Transverse colon (tissue), 4 donors: ENCODE measurements around the gene C19orf81. TPM values are rescaled to one million over a fixed set of nuclear protein-coding genes. Genes with fewer than 3 reads are reported as not detected.

Source experiments
- DNase-seq: peaks from one replicate; pipeline ENCODE4 v3.0.0-alpha.2; 2019
- H3K27ac ChIP-seq, 4 donors: fragments of 200-600 bp; sonication (generic); 2 replicates each; pipeline ENCODE4 v1.5.1; 2016 to 2018; ENCODE audit warnings: inconsistent platforms in 4 of 4
- H3K27me3 ChIP-seq: fragments of 200-600 bp; sonication (generic); 2 replicates; pipeline ENCODE4 v1.5.1; 2017; ENCODE audit warnings: inconsistent platforms
- H3K36me3 ChIP-seq, 4 donors: fragments of 200-600 bp; sonication (generic); 2 replicates each; pipeline ENCODE4 v1.5.1; 2017 to 2019; ENCODE audit warnings: inconsistent platforms in 4 of 4
- H3K4me1 ChIP-seq, 4 donors: fragments of 200-600 bp; sonication (generic); 2 replicates each; pipeline ENCODE4 v1.5.1; 2017 to 2020; ENCODE audit warnings: inconsistent platforms in 4 of 4
- H3K4me3 ChIP-seq, 4 donors: fragments of 200-600 bp; sonication (generic); 1 replicate in 1 of 4; 2 replicates in 3 of 4; pipeline versions ENCODE4 v1.5.1 to v1.6.1; 2017 to 2019; ENCODE audit warnings: inconsistent platforms in 4 of 4
- H3K9me3 ChIP-seq, 2 donors: fragments of 200-600 bp; sonication (generic); 2 replicates each; pipeline ENCODE4 v1.5.1; 2017 to 2019; ENCODE audit warnings: inconsistent platforms in 2 of 2
- EP300 ChIP-seq: sonication (generic); formaldehyde crosslinking; IDR thresholded peaks from one replicate; pipeline ENCODE4 v1.6.1; 2017; ENCODE audit warnings: antibody characterized with exemption, low read depth
- POLR2A ChIP-seq: fragments of 450-650 bp; IDR thresholded peaks from one replicate; pipeline ENCODE4 v1.6.1; 2016; ENCODE audit warnings: antibody characterized with exemption, mild to moderate bottlenecking, moderate library complexity
- POLR2AphosphoS5 ChIP-seq, 3 donors: sonication (generic); formaldehyde crosslinking; IDR thresholded peaks; one replicate each; pipeline ENCODE4 v1.6.1; 2016; ENCODE audit warnings: antibody characterized with exemption in 3 of 3
- WGBS, 2 donors: methylation state at CpG; one replicate each; pipeline ENCODE4 v1.1.5; 2018; ENCODE audit warnings: low coverage in 1 of 2; 5-methylcytosine and 5-hydroxymethylcytosine counted together
- in situ Hi-C, 4 donors: fragments of 200-750 bp; cut with MboI; loops; one replicate each; pipeline versions ENCODE4 v1.15.0 to v1.15.1; 2017; ENCODE audit warnings: low sequenced_read_pairs in 3 of 4, low pct_ligation_motif_present in 1 of 4, low pct_unique_long_range_greater_than_20kb in 1 of 4
- intact Hi-C: fragments of 100-400 bp; cut with DNase I; formaldehyde crosslinking; loops from one replicate; pipeline ENCODE4 v1.15.1; 2023; ENCODE audit warnings: low total_unique reads
- total RNA-seq, 4 donors: library from RNA; depleted of rRNA; stranded (reverse); fragments of >200 nt; gene quantifications; one replicate each; pipeline ENCODE4 v1.1.0, GENCODE V29; 2016
- TF ChIP-seq, protein P1 (sequence below), 5 experiments: fragments of 200-600 bp in 3 of 5; fragments of 450-650 bp in 2 of 5; sonication (generic) in 3 of 5; IDR thresholded peaks; 1 replicate in 2 of 5; 2 replicates in 3 of 5; pipeline ENCODE4 v1.5.1; 2016 to 2017; ENCODE audit warnings: antibody characterized with exemption in 5 of 5, inconsistent platforms in 3 of 5, mild to moderate bottlenecking in 2 of 5, moderate library complexity in 1 of 5

C19orf81 gene
- total RNA-seq, 4 donors from 2014 or later, result not detected

DNA sequence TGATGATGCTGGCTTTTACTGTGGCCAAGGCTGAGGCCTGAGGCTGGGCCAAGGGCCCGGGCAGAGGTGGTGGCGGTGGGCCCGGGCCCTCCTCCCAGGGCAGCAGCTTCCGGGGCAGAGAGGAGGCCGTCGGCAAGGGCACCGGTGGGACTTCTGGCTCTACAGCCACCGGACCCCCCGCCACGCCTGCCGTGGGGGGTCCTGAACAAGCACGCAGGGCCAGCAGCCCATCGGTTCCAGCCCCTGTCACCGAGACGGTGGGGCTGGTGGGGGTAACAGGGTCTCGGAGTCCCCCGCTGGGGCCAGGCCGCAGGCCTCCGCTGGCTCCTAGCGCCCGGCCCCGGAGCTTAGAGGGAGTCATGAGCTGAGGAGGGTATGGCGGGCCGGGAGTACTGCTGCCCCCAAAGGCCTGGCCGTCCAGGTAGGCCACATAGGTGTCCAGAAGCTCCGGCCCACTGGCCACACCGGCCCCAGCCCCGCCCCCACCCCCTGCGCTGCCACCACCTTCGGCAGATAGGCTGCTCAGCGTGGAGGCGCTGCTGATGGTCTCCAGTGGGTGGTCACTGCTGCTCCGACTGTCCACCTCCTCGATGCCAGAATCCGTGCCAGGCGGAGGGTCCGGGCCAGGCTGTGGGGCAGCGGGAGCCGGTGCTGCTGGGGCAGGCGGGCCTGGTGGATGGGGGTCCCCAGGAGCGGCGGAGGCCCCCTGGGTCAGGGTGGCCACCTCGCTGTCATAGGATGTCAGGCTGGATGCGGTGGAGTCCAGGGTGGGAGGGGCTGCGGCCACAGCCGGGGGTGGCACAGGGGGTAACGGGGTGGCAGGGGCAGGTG lies 17.3 kb downstream of the C19orf81 start:
- no peak for DNase-seq
- in situ Hi-C loops, result no loop called here
- H3K27me3 ChIP-seq, result peaks cover 80% of the 10 kb centered on the region

DNA sequence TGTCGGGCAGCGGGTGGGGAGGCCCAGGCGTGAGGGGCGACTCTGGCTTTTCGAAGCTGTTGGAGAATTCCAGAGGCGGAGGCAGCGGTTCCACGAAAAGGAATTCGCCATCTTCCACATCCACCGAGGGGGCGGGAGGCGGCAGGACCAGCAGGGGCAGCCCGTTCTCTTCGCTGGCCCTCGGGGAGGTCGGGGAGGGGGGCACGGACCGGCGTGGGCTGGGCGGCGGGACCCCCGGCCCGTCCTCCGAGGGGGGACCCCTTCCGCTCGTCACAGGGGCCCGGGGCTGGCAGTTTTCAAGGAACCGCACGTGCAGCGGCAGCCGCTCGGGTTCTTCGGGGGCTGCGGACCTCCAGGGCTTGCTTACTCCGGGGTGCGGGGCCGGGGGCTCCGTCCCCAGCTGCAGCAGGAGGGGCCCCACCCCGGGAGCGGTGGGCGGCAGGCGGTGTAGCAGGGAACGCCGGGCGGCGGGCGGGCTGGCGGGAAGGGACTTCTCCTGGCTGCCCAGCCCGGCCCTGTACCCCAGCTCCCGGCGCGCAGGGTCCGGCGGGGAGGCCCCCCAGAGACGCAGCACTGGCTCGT lies 18.0 kb downstream of the C19orf81 start:
- Histone ChIP-seq H3K4me1 (peaks cover 0 to 9% (median 0%) of the 10 kb centered on the region in 4 donors), H3K27ac (no peak overlapping the region), H3K36me3 (no peaks in the 10 kb centered on the region), H3K9me3 (no peaks in the 10 kb centered on the region), H3K27me3 (peaks cover 80% of the 10 kb centered on the region), H3K4me3 (no peak overlapping the region)
- in situ Hi-C loops, result no loop called here
- DNase-seq, result no peak
- intact Hi-C loops, result no loop called here
- TF ChIP-seq, protein P1, sequence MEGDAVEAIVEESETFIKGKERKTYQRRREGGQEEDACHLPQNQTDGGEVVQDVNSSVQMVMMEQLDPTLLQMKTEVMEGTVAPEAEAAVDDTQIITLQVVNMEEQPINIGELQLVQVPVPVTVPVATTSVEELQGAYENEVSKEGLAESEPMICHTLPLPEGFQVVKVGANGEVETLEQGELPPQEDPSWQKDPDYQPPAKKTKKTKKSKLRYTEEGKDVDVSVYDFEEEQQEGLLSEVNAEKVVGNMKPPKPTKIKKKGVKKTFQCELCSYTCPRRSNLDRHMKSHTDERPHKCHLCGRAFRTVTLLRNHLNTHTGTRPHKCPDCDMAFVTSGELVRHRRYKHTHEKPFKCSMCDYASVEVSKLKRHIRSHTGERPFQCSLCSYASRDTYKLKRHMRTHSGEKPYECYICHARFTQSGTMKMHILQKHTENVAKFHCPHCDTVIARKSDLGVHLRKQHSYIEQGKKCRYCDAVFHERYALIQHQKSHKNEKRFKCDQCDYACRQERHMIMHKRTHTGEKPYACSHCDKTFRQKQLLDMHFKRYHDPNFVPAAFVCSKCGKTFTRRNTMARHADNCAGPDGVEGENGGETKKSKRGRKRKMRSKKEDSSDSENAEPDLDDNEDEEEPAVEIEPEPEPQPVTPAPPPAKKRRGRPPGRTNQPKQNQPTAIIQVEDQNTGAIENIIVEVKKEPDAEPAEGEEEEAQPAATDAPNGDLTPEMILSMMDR (IDR thresholded peaks at IDR 0.05), result no peak
- TF ChIP-seq POLR2AphosphoS5 (IDR thresholded peaks at IDR 0.05), result no peak
- TF ChIP-seq EP300, result no peak
- WGBS, 2 donors, result 16% methylated on average over 29 of the region's 56 CpGs; no CpG with 5 or more reads in 1 of the 2 donors

More for the DNA sequence above, 17.3 kb downstream of the C19orf81 start:
- TF ChIP-seq POLR2AphosphoS5 (IDR thresholded peaks at IDR 0.05) (no peak), POLR2A (no peak), EP300 (no peak)
- TF ChIP-seq, protein P1 (IDR thresholded peaks at IDR 0.05), result no peak
- Histone ChIP-seq H3K27ac (no peak overlapping the region), H3K36me3 (no peaks in the 10 kb centered on the region), H3K4me3 (no peak overlapping the region), H3K4me1 (peaks cover 0 to 9% (median 0%) of the 10 kb centered on the region in 4 donors), H3K9me3 (no peaks in the 10 kb centered on the region)
- intact Hi-C loops, result no loop called here
- 35% methylated on average over 37 of the region's 47 CpGs; no CpG with 5 or more reads in 1 of the 2 donors for WGBS, 2 donors

DNA sequence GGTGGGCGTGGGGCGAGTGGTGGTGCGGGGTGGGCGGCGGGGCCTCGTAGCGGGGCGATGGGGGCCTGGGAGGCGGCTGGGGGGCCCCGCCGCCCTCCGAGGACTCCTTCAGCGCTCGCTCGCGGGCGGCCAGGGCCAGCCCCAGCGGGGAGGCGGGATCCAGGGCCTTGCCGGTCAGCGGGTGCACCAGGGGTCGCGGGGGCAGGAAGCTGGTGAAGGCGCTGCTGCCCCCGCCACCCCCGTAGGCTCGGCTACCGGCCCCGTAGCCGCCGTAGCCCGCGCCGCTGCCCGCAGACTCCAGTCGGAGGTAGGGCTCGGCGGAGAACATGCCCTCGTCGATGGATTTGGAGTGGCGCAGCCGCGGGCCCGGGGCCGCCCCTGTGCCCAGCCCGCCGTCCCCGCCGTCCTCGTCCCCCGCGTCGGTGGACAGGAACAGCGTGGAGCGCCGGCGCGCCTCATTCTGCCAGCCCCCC lies 18.6 kb downstream of the C19orf81 start:
- no peak for TF ChIP-seq POLR2AphosphoS5 (IDR thresholded peaks at IDR 0.05)
- TF ChIP-seq EP300, result no peak
- TF ChIP-seq, protein P1 (IDR thresholded peaks at IDR 0.05), result no peak
- no peak for TF ChIP-seq POLR2A
- in situ Hi-C loops (no loop called here), intact Hi-C loops (no loop called here)
- Histone ChIP-seq H3K4me3 (no peak overlapping the region), H3K9me3 (no peaks in the 10 kb centered on the region), H3K27me3 (peaks cover 81% of the 10 kb centered on the region), H3K4me1 (peaks cover 0 to 9% (median 0%) of the 10 kb centered on the region in 4 donors), H3K36me3 (no peaks in the 10 kb centered on the region), H3K27ac (no peak overlapping the region)
- 37% methylated on average over 13 of the region's 58 CpGs; no CpG with 5 or more reads in 1 of the 2 donors for WGBS, 2 donors
- DNase-seq, result no peak

DNA sequence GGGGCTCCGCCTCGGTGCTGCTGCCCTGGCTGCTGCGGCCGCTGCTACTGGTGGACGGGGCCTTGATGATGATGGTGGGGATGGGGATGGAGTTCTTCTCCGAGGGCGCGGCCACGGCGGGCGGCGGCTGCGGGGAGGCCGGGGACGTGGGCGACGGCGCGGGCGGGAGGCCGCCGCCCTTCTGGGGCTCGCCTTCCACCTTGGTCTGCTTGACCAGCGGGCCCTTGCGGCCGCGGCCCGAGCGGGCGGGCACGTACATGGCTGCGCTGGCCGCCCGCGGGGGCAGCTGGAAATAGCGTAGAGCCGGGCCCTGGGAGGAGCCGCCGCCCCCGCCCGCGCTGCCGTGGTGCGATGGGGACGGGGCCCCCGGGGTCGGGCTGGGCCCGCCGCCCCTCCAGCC lies 19.2 kb downstream of the C19orf81 start:
- no peaks in the 10 kb centered on the region for H3K36me3 ChIP-seq
- WGBS, 2 donors, result 16% methylated on average over 12 of the region's 49 CpGs; no CpG with 5 or more reads in 1 of the 2 donors
- H3K9me3 ChIP-seq, result no peaks in the 10 kb centered on the region
- peaks cover 0 to 9% (median 0%) of the 10 kb centered on the region in 4 donors for H3K4me1 ChIP-seq
- no peak for DNase-seq
- in situ Hi-C loops, result no loop called here
- H3K27ac ChIP-seq, result no peak overlapping the region
- TF ChIP-seq POLR2AphosphoS5 (IDR thresholded peaks at IDR 0.05) (no peak), EP300 (no peak), POLR2A (no peak)
- TF ChIP-seq, protein P1 (IDR thresholded peaks at IDR 0.05), result no peak
- intact Hi-C loops, result no loop called here
- peaks cover 87% of the 10 kb centered on the region for H3K27me3 ChIP-seq
- no peak overlapping the region for H3K4me3 ChIP-seq
